HepG2 (cell line): ENCODE measurements around the gene TRIM28.

ENCODE experiments used
- GTF2F1 ChIP-seq: fragments of 150-350 bp; IDR thresholded peaks from 2 replicates; pipeline ENCODE4 v1.6.1; 2014; ENCODE audit warnings: low read length
- TAF1 ChIP-seq: sonication (generic); formaldehyde crosslinking; IDR thresholded peaks from 2 replicates; pipeline ENCODE4 v1.4.0; 2020; ENCODE audit warnings: missing genetic modification reagents
- ZNF558 ChIP-seq: sonication (generic); formaldehyde crosslinking; IDR thresholded peaks from 2 replicates; pipeline ENCODE4 v1.9.0; 2022; ENCODE audit warnings: mild to moderate bottlenecking, missing genetic modification reagents, borderline replicate concordance
- ZNF777 ChIP-seq: sonication (generic); formaldehyde crosslinking; IDR thresholded peaks from 2 replicates; pipeline ENCODE4 v1.4.0; 2020; ENCODE audit warnings: missing genetic modification reagents
- ZSCAN22 ChIP-seq: sonication (generic); formaldehyde crosslinking; IDR thresholded peaks from 2 replicates; pipeline ENCODE4 v1.4.0; 2020; ENCODE audit warnings: mild to moderate bottlenecking, missing genetic modification reagents
- TF ChIP-seq, protein P1 (sequence below): sonication (generic); formaldehyde crosslinking; IDR thresholded peaks from 2 replicates; pipeline ENCODE4 v1.5.0; 2020; ENCODE audit warnings: mild to moderate bottlenecking, missing genetic modification reagents, moderate library complexity

DNA sequence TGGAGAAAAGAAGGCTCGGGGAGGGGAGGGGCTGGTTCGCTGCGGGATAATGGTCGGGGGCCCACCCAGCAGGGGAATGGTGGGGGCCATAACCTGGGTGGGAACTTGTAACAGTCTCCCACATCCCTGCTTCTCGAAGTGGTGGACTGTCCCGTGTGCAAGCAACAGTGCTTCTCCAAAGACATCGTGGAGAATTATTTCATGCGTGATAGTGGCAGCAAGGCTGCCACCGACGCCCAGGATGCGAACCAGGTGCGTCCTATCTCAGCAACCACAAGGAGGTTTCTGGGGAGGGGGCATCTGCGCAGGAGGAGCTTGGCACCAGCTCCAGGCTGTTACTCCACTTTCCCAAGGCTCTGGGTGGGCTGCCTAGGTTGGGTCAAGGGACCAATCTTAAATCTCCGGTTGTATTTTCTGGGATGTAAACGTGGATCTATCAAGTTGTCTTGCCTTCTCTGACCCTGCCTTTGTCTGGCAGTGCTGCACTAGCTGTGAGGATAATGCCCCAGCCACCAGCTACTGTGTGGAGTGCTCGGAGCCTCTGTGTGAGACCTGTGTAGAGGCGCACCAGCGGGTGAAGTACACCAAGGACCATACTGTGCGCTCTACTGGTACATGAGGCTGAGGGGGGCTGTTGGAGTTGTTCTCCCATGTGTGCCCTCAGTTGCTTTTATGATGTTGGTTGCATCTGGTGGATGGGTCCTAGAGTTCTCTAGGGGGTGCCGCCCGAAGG lies 1.6 kb downstream of the TRIM28 start:
- TF ChIP-seq, protein P1, sequence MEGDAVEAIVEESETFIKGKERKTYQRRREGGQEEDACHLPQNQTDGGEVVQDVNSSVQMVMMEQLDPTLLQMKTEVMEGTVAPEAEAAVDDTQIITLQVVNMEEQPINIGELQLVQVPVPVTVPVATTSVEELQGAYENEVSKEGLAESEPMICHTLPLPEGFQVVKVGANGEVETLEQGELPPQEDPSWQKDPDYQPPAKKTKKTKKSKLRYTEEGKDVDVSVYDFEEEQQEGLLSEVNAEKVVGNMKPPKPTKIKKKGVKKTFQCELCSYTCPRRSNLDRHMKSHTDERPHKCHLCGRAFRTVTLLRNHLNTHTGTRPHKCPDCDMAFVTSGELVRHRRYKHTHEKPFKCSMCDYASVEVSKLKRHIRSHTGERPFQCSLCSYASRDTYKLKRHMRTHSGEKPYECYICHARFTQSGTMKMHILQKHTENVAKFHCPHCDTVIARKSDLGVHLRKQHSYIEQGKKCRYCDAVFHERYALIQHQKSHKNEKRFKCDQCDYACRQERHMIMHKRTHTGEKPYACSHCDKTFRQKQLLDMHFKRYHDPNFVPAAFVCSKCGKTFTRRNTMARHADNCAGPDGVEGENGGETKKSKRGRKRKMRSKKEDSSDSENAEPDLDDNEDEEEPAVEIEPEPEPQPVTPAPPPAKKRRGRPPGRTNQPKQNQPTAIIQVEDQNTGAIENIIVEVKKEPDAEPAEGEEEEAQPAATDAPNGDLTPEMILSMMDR (CRISPR knock-in tag) = no peak
- TF ChIP-seq TAF1 (CRISPR knock-in tag) (no peak), ZNF558 (CRISPR knock-in tag) (no peak), GTF2F1 (no peak), ZNF777 (CRISPR knock-in tag) (no peak), ZSCAN22 (CRISPR knock-in tag) (no peak)
